Testis (tissue), 3 donors: ENCODE measurements around the gene GLG1. TPM values are rescaled to one million over a fixed set of nuclear protein-coding genes. Genes with fewer than 3 reads are reported as not detected.

Experiments used
- DNase-seq: peaks from one replicate; pipeline ENCODE4 v3.0.0-alpha.2; 2019
- H3K27ac ChIP-seq, 2 donors: fragments of 200-600 bp; sonication (generic); one replicate each; pipeline ENCODE4 v1.5.1; 2019
- H3K27me3 ChIP-seq: fragments of 200-600 bp; sonication (generic); one replicate; pipeline ENCODE4 v1.5.1; 2019
- H3K36me3 ChIP-seq: fragments of 200-600 bp; sonication (generic); one replicate; pipeline ENCODE4 v1.5.1; 2017; ENCODE audit warnings: low read depth; ENCODE audit errors: missing control alignments
- H3K4me1 ChIP-seq: fragments of 200-600 bp; sonication (generic); one replicate; pipeline ENCODE4 v1.5.1; 2019
- H3K4me3 ChIP-seq, 2 donors: fragments of 200-600 bp; sonication (generic); one replicate each; pipeline ENCODE4 v1.5.1; 2017 to 2019
- H3K9me3 ChIP-seq: fragments of 200-600 bp; sonication (generic); one replicate; pipeline ENCODE4 v1.5.1; 2017
- POLR2A ChIP-seq: fragments of 450-650 bp; IDR thresholded peaks from one replicate; pipeline ENCODE4 v1.6.1; 2017; ENCODE audit warnings: antibody characterized with exemption, mild to moderate bottlenecking, moderate library complexity
- WGBS, 2 donors: methylation state at CpG; one replicate each; pipeline ENCODE4 v1.1.5; 2018; 5-methylcytosine and 5-hydroxymethylcytosine counted together
- intact Hi-C: fragments of 100-400 bp; cut with DNase I; formaldehyde crosslinking; loops from one replicate; pipeline ENCODE4 v1.15.1; 2023; ENCODE audit warnings: low total_unique reads
- polyA plus RNA-seq: library from polyadenylated mRNA; stranded (reverse); fragments of 350-450 nt; fragmentation: Illumina TruSeq; extraction: RNeasy Lipid Tissue Mini Kit (QIAGEN cat#74804); gene quantifications from one replicate; pipeline ENCODE4 v1.2.3, GENCODE V29; 2014; ENCODE audit warnings: low read depth, low replicate concordance; ENCODE audit not compliant: insufficient read depth
- total RNA-seq, 2 donors: library from RNA; depleted of rRNA; stranded (reverse); fragments of >200 nt; gene quantifications; one replicate each; pipeline ENCODE4 v1.2.3, GENCODE V29; 2016
- TF ChIP-seq, protein P1 (sequence below), 3 experiments: fragments of 450-650 bp in 2 of 3; fragments of 200-600 bp in 1 of 3; sonication (generic) in 1 of 3; IDR thresholded peaks; one replicate each; pipeline ENCODE4 v1.5.1; 2016 to 2019; ENCODE audit warnings: antibody characterized with exemption in 3 of 3, mild to moderate bottlenecking in 2 of 3, moderate library complexity in 1 of 3

The GLG1 gene
- total and polyA plus RNA-seq, 3 donors from 2014 or later = 151 to 268 (median 206) TPM

DNA sequence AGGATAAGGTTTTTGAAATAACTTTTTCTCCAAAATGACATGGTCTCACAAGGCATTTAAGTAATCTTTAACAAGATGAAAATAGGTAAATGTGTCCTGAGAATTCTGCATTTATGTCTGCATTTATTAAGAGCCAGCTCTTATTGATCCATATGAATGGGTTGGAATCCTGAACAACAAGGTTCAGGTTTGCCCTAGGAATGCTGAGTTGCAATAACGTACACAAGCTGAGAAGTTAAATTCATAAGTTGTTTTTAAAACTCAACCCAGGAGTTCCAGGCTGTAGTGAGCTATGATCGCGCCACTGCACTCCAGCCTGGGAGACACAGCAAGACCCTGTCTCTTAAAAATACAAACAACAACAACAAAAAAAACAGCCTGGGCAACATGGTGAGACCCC is 28.1 kb downstream of the GLG1 start:
- no peak overlapping the region for H3K4me3 ChIP-seq
- WGBS, 2 donors = 90 to 91% methylated on average over 3 of the region's 3 CpGs
- TF ChIP-seq, protein P1, sequence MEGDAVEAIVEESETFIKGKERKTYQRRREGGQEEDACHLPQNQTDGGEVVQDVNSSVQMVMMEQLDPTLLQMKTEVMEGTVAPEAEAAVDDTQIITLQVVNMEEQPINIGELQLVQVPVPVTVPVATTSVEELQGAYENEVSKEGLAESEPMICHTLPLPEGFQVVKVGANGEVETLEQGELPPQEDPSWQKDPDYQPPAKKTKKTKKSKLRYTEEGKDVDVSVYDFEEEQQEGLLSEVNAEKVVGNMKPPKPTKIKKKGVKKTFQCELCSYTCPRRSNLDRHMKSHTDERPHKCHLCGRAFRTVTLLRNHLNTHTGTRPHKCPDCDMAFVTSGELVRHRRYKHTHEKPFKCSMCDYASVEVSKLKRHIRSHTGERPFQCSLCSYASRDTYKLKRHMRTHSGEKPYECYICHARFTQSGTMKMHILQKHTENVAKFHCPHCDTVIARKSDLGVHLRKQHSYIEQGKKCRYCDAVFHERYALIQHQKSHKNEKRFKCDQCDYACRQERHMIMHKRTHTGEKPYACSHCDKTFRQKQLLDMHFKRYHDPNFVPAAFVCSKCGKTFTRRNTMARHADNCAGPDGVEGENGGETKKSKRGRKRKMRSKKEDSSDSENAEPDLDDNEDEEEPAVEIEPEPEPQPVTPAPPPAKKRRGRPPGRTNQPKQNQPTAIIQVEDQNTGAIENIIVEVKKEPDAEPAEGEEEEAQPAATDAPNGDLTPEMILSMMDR (IDR thresholded peaks at IDR 0.05) = no peak
- no peak for TF ChIP-seq POLR2A
- no peaks in the 10 kb centered on the region for H3K4me1 ChIP-seq
- intact Hi-C loops = no loop called here
- no peak overlapping the region for H3K27ac ChIP-seq
- no peaks in the 10 kb centered on the region for H3K36me3 ChIP-seq
- no peaks in the 10 kb centered on the region for H3K9me3 ChIP-seq
- no peak for DNase-seq
- H3K27me3 ChIP-seq = no peaks in the 10 kb centered on the region

DNA sequence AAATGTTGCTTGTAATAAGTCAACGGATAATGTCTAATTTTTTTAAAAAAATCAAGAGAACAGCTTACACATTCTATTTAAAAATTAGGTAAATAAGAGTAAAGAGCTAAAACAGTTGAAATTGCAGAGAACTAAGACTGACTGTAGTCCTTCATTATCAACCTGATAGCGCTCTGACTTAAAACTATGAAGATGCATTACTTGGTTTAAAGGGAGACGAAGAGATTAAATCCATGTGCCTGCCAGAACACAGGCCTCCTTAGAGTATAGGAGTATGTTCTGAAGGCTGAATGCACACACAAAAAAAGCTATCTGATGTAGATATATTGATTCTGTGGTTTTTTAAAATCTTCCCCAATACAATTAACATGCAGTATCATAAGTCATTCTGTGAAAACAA is 28.5 kb downstream of the GLG1 start:
- Histone ChIP-seq H3K27me3 (no peaks in the 10 kb centered on the region), H3K9me3 (no peaks in the 10 kb centered on the region), H3K4me3 (no peak overlapping the region), H3K27ac (no peak overlapping the region), H3K36me3 (no peaks in the 10 kb centered on the region), H3K4me1 (no peaks in the 10 kb centered on the region)
- intact Hi-C loops = no loop called here
- no peak for DNase-seq
- WGBS, 2 donors = 84 to 87% methylated on average over 3 of the region's 3 CpGs
- TF ChIP-seq, protein P1 (IDR thresholded peaks at IDR 0.05) = no peak
- TF ChIP-seq POLR2A = no peak

DNA sequence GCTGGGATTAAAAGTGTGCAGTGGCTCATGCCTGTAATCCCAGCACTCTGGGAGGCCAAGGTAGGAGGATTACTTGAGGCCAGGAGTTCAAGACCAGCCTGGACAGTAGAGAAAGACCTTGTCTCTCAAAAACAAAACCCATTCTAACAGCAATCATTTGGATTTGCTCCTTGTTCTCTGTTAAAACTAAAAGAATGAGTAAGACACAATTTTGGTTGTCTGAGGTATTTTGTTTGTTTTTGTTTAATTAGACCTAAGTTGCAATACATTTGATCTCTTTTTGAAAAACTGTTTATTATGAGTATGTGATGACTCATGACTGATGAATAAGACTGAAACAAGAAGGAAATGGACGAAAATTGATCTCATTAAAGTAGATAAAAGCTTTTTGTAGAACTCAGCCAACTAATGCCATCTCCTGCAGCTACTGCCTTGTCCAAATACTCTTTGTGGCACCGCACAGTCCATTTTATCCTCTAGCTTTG is 29.0 kb downstream of the GLG1 start:
- DNase-seq = no peak
- TF ChIP-seq, protein P1 (IDR thresholded peaks at IDR 0.05) = no peak
- no peak for TF ChIP-seq POLR2A
- H3K27me3 ChIP-seq = no peaks in the 10 kb centered on the region
- intact Hi-C loops = no loop called here
- H3K27ac ChIP-seq = no peak overlapping the region
- no peaks in the 10 kb centered on the region for H3K9me3 ChIP-seq
- H3K4me3 ChIP-seq = no peak overlapping the region
- H3K36me3 ChIP-seq = no peaks in the 10 kb centered on the region
- no peaks in the 10 kb centered on the region for H3K4me1 ChIP-seq
- whole genome bisulfite sequencing, 2 donors = 69 to 72% methylated on average over 2 of the region's 2 CpGs

DNA sequence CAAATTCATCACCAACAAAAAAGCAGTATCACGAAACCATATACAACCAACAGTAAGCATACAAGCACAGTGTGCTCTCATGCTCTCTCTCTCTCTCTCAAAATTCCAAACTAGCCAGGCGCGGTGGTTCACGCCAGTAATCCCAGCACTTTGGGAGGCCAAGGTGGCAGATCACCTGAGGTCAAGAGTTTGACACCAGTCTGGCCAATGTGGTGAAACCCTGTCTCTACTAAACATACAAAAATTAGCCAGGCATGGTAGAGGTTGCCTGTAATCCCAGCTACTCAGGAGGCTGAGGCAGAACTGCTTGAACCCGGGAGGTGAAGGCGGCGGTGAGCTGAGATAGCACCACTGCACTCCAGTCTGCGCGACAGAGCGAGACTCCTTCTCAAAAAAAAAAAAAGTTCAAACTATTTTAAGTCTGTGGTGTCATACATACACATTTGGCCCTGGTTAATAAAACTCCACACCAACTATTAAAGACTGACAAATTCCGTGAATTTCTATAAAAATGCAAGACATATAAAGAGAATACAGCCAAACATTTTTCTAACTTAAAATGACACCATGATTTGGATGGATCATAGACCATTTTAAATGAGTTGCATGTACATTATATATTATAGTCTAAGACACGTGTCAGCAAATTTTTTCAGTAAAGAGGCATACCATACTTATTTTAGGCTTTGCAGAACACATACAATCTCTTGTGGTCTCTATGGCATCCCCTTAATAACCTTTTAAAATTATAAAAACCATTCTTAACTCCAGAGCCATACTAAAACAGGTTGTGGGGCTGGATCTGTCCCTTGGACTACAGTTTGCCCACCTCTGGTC is 30.9 kb downstream of the GLG1 start:
- H3K27ac ChIP-seq = no peak overlapping the region
- no peaks in the 10 kb centered on the region for H3K36me3 ChIP-seq
- WGBS, 2 donors = 92 to 95% methylated on average over 12 of the region's 12 CpGs
- no peaks in the 10 kb centered on the region for H3K4me1 ChIP-seq
- H3K27me3 ChIP-seq = no peaks in the 10 kb centered on the region
- no peak overlapping the region for H3K4me3 ChIP-seq
- intact Hi-C loops = no loop called here
- H3K9me3 ChIP-seq = no peaks in the 10 kb centered on the region
- no peak for TF ChIP-seq POLR2A
- TF ChIP-seq, protein P1 (IDR thresholded peaks at IDR 0.05) = no peak
- DNase-seq = no peak
